ENCODE data around the gene NNT. TPM values are rescaled to one million over a fixed set of nuclear protein-coding genes. Genes with fewer than 3 reads are reported as not detected.

NNT gene
- total and polyA plus RNA-seq, 2 experiments from 2014 or later: 55.3 to 102 TPM

- H3K27me3 ChIP-seq: no peaks in the 10 kb centered on the region
- no peak for TF ChIP-seq CTCF (IDR thresholded peaks at IDR 0.05; ENCODE audit: poor library complexity)
- no peak for TF ChIP-seq EZH2phosphoT487 (IDR thresholded peaks at IDR 0.05; ENCODE audit: low read depth, severe bottlenecking, unreplicated experiment)
- no peak for TF ChIP-seq EZH2 (IDR thresholded peaks at IDR 0.05; ENCODE audit: borderline replicate concordance)
- whole genome bisulfite sequencing (ENCODE audit: low lambda C conversion rate, missing lambda C conversion rate): 81% methylated on average over 1 of the region's 1 CpG
- H3K9me2 ChIP-seq (replicated peaks; ENCODE audit: insufficient read depth): no peaks in the 10 kb centered on the region
- no peak overlapping the region for H3K27ac ChIP-seq
- H3K9me3 ChIP-seq (ENCODE audit: low read depth): no peaks in the 10 kb centered on the region
- no peaks in the 10 kb centered on the region for H3K36me3 ChIP-seq (replicated peaks; ENCODE audit: insufficient read depth, low read depth)
- H4K20me1 ChIP-seq (ENCODE audit: insufficient read depth, poor library complexity, severe bottlenecking): no peaks in the 10 kb centered on the region
- no peak for DNase-seq (ENCODE audit: low spot score)
- H3K4me2 ChIP-seq: no peak overlapping the region
- no peak overlapping the region for H3K4me3 ChIP-seq
- H2AFZ ChIP-seq: no peak overlapping the region
- no peaks in the 10 kb centered on the region for H3K4me1 ChIP-seq (ENCODE audit: insufficient read depth)
- no peaks in the 10 kb centered on the region for H3K79me2 ChIP-seq
Observed at GRCh38 chr5:43699910-43700309, 96.9 kb downstream of the NNT start.

GRCh38 chr5:43700601-43701000 is 97.6 kb downstream of the NNT start:
- TF ChIP-seq CTCF (IDR thresholded peaks at IDR 0.05; ENCODE audit: poor library complexity) (no peak), EZH2phosphoT487 (IDR thresholded peaks at IDR 0.05; ENCODE audit: low read depth, severe bottlenecking, unreplicated experiment) (no peak), EZH2 (IDR thresholded peaks at IDR 0.05; ENCODE audit: borderline replicate concordance) (no peak)
- H3K27ac ChIP-seq: no peak overlapping the region
- WGBS (ENCODE audit: low lambda C conversion rate, missing lambda C conversion rate): 65% methylated on average over 2 of the region's 2 CpGs
- H3K4me3 ChIP-seq: no peak overlapping the region
- H2AFZ ChIP-seq: no peak overlapping the region
- no peaks in the 10 kb centered on the region for H3K36me3 ChIP-seq (replicated peaks; ENCODE audit: insufficient read depth, low read depth)
- no peaks in the 10 kb centered on the region for H3K27me3 ChIP-seq
- H3K9me3 ChIP-seq (ENCODE audit: low read depth): no peaks in the 10 kb centered on the region
- no peaks in the 10 kb centered on the region for H3K9me2 ChIP-seq (replicated peaks; ENCODE audit: insufficient read depth)
- no peaks in the 10 kb centered on the region for H3K79me2 ChIP-seq
- no peak for DNase-seq (ENCODE audit: low spot score)
- H3K4me2 ChIP-seq: no peak overlapping the region
- H4K20me1 ChIP-seq (ENCODE audit: insufficient read depth, poor library complexity, severe bottlenecking): no peaks in the 10 kb centered on the region
- H3K4me1 ChIP-seq (ENCODE audit: insufficient read depth): no peaks in the 10 kb centered on the region

GRCh38 chr5:43701227-43701626 is 98.2 kb downstream of the NNT start:
- no peaks in the 10 kb centered on the region for H3K36me3 ChIP-seq (replicated peaks; ENCODE audit: insufficient read depth, low read depth)

More at GRCh38 chr5:43701227-43701626, 98.2 kb downstream of the NNT start:
- WGBS (ENCODE audit: low lambda C conversion rate, missing lambda C conversion rate): 98% methylated on average over 3 of the region's 3 CpGs
- no peak overlapping the region for H3K4me2 ChIP-seq
- H4K20me1 ChIP-seq (ENCODE audit: insufficient read depth, poor library complexity, severe bottlenecking): no peaks in the 10 kb centered on the region
- DNase-seq (ENCODE audit: low spot score): no peak
- no peaks in the 10 kb centered on the region for H3K9me3 ChIP-seq (ENCODE audit: low read depth)
- H3K79me2 ChIP-seq: no peaks in the 10 kb centered on the region
- H3K27me3 ChIP-seq: no peaks in the 10 kb centered on the region
- no peak for TF ChIP-seq CTCF (IDR thresholded peaks at IDR 0.05; ENCODE audit: poor library complexity)
- H3K4me1 ChIP-seq (ENCODE audit: insufficient read depth): no peaks in the 10 kb centered on the region
- H3K4me3 ChIP-seq: no peak overlapping the region
- H2AFZ ChIP-seq: no peak overlapping the region
- H3K9me2 ChIP-seq (replicated peaks; ENCODE audit: insufficient read depth): no peaks in the 10 kb centered on the region
- no peak overlapping the region for H3K27ac ChIP-seq
